H1 (cell line): ENCODE measurements around the gene FBXO38. TPM values are rescaled to one million over a fixed set of nuclear protein-coding genes. Genes with fewer than 3 reads are reported as not detected.

ENCODE experiments used
- CBX8 ChIP-seq: fragments of 300-800, 300-1000 bp; sonication (generic); IDR thresholded peaks from 2 replicates; pipeline ENCODE4 v1.7.1; 2016; ENCODE audit warnings: low read depth, low read length, borderline replicate concordance
- SIX5 ChIP-seq: IDR thresholded peaks from 2 replicates; pipeline ENCODE4 v1.6.1; 2011; ENCODE audit warnings: mild to moderate bottlenecking, low read depth, low read length
- TAF7 ChIP-seq: optimal IDR thresholded peaks from 2 replicates; pipeline ENCODE3; 2011; ENCODE audit warnings: low read depth, mild to moderate bottlenecking, inconsistent platforms, low read length, moderate library complexity, borderline replicate concordance
- polyA plus RNA-seq, 7 experiments: library from polyadenylated mRNA; depleted of rRNA in 3 of 7; stranded (reverse) in 5 of 7; unstranded in 2 of 7; fragments of >200 nt in 5 of 7; fragments of 200-250 nt in 2 of 7; gene quantifications; 1 replicate in 5 of 7; 2 replicates in 1 of 7; 4 replicates in 1 of 7; pipeline versions ENCODE4 v1.2.1 to v1.2.3, GENCODE V29; 2011 to 2013; ENCODE audit warnings: missing spikeins in 2 of 7, mixed read lengths in 2 of 7
- total RNA-seq: library from RNA; stranded (reverse); fragmentation: NEBNext Ultra II Directional; extraction: Animal tissue kit (Norgen Biotek cat#: 25700); gene quantifications from 2 replicates; pipeline ENCODE4 v1.2.1, GENCODE V29; 2021

FBXO38 gene
- total and polyA plus RNA-seq, 2 of the 8 experiments (the other 6 are each of a cell fraction or from before 2014, with no cell fraction given), result 9.1 to 34.3 TPM

GRCh38 chr5:148484651-148485050, 100.9 kb downstream of the FBXO38 start (continued):
- TF ChIP-seq TAF7, result no peak
- TF ChIP-seq CBX8, result no peak
- TF ChIP-seq SIX5, result no peak
